B cell (primary cell): ENCODE results near the gene FOXM1. TPM values are rescaled to one million over a fixed set of nuclear protein-coding genes. Genes with fewer than 3 reads are reported as not detected.
A peak's percentile ranks its signal among the peaks of the same experiment; 100 is the strongest.

ENCODE experiments used
- ATAC-seq: fragments of 200-7000 bp; cut with Tn5 transposase; one replicate; pipeline ENCODE4 v1.10.0; 2021; ENCODE audit warnings: low read depth, mild to moderate bottlenecking, moderate number of reproducible peaks, moderate library complexity
- CTCF ChIA-PET: fragments of 350-600 bp; sonication (Branson Sonifier 250); formaldehyde crosslinking; loops from one replicate; lab custom pipeline; 2021; ENCODE audit warnings: antibody characterized with exemption, inconsistent platforms; lab: Charles Lee
- POLR2A ChIA-PET: fragments of 350-600 bp; sonication (Branson Sonifier 250); formaldehyde crosslinking; loops from one replicate; lab custom pipeline; 2021; ENCODE audit warnings: antibody characterized with exemption; lab: Charles Lee
- DNase-seq: peaks from one replicate; pipeline ENCODE4 v3.0.0; 2013
- H2AFZ ChIP-seq: 2 replicates; pipeline ENCODE4 v1.6.1; 2012; ENCODE audit warnings: mild to moderate bottlenecking, low read depth, low read length; ENCODE audit not compliant: insufficient read depth, poor library complexity, severe bottlenecking
- H3K27ac ChIP-seq, 2 donors: 1 replicate in 1 of 2; 2 replicates in 1 of 2; pipeline ENCODE4 v1.5.1; 2012 to 2013; ENCODE audit warnings: low read length in 2 of 2, mild to moderate bottlenecking in 2 of 2, moderate library complexity in 1 of 2
- H3K27me3 ChIP-seq, 4 experiments: fragments of 200-600 bp in 1 of 4; sonication (generic) in 1 of 4; replicated peaks in 1 of 4; 1 replicate in 2 of 4; 2 replicates in 2 of 4; pipeline versions ENCODE4 v1.6.1 to v1.7.0; 2013 to 2016; ENCODE audit warnings: low read length in 3 of 4, mild to moderate bottlenecking in 2 of 4, mixed read lengths in 1 of 4, moderate library complexity in 1 of 4; ENCODE audit not compliant: insufficient read depth in 4 of 4, control insufficient read depth in 3 of 4; ENCODE audit errors: control extremely low read depth in 1 of 4
- H3K36me3 ChIP-seq, 2 experiments: replicated peaks in 1 of 2; 1 replicate in 1 of 2; 2 replicates in 1 of 2; pipeline versions ENCODE4 v1.6.1 to v1.7.1; 2013; ENCODE audit warnings: low read length in 1 of 2; ENCODE audit not compliant: insufficient read depth in 2 of 2, control insufficient read depth in 1 of 2; ENCODE audit errors: control extremely low read depth in 1 of 2, extremely low read depth in 1 of 2
- H3K4me1 ChIP-seq, 2 donors: fragments of 200-600 bp in 1 of 2; sonication (generic) in 1 of 2; 1 replicate in 1 of 2; 2 replicates in 1 of 2; pipeline versions ENCODE4 v1.5.1 to v1.6.1; 2013 to 2017; ENCODE audit warnings: low read length in 2 of 2; ENCODE audit not compliant: control insufficient read depth in 2 of 2, insufficient read depth in 2 of 2
- H3K4me2 ChIP-seq: replicated peaks from 2 replicates; pipeline ENCODE3; 2012; ENCODE audit warnings: mild to moderate bottlenecking, low read depth, low read length; ENCODE audit not compliant: poor library complexity, severe bottlenecking
- H3K4me3 ChIP-seq, 5 experiments: fragments of 200-600 bp in 1 of 5; sonication (generic) in 1 of 5; 1 replicate in 3 of 5; 2 replicates in 2 of 5; pipeline versions ENCODE4 v1.5.1 to v1.7.0; 2011 to 2016; ENCODE audit warnings: low read length in 4 of 5, mild to moderate bottlenecking in 4 of 5, low read depth in 2 of 5, control low read depth in 1 of 5, moderate library complexity in 1 of 5; ENCODE audit not compliant: insufficient read depth in 1 of 5; ENCODE audit errors: control extremely low read depth in 1 of 5, extremely low read depth in 1 of 5
- H3K79me2 ChIP-seq: fragments of 200-600 bp; sonication (generic); one replicate; pipeline ENCODE4 v1.6.0; 2016; ENCODE audit warnings: low read length; ENCODE audit not compliant: control insufficient read depth, insufficient read depth
- H3K9ac ChIP-seq: fragments of 200-600 bp; sonication (generic); 2 replicates; pipeline ENCODE4 v1.6.1; 2017; ENCODE audit warnings: mild to moderate bottlenecking, low read length, moderate library complexity
- H3K9me3 ChIP-seq, 3 donors: one replicate each; pipeline versions ENCODE4 v1.6.1 to v1.7.1; 2013; ENCODE audit warnings: low read length in 2 of 3; ENCODE audit not compliant: control insufficient read depth in 2 of 3, insufficient read depth in 1 of 3; ENCODE audit errors: control extremely low read depth in 1 of 3
- H4K20me1 ChIP-seq: 2 replicates; pipeline ENCODE4 v1.6.0; 2012; ENCODE audit warnings: mild to moderate bottlenecking, low read length; ENCODE audit not compliant: insufficient read depth, control insufficient read depth, poor library complexity, severe bottlenecking
- H3K27ac Mint-ChIP-seq: one replicate; pipeline ENCODE4 v1.8.0; 2021; ENCODE audit warnings: mixed read lengths
- H3K27me3 Mint-ChIP-seq: one replicate; pipeline ENCODE4 v1.8.0; 2021; ENCODE audit warnings: mixed read lengths
- H3K4me1 Mint-ChIP-seq: one replicate; pipeline ENCODE4 v1.8.0; 2021; ENCODE audit warnings: mixed read lengths
- H3K4me3 Mint-ChIP-seq: one replicate; pipeline ENCODE4 v1.8.0; 2021; ENCODE audit warnings: mixed read lengths
- H3K9me3 Mint-ChIP-seq: one replicate; pipeline ENCODE4 v1.8.0; 2022; ENCODE audit warnings: mixed read lengths; ENCODE audit not compliant: insufficient read depth
- EZH2 ChIP-seq: IDR thresholded peaks from 2 replicates; pipeline ENCODE4 v1.6.1; 2012; ENCODE audit warnings: borderline replicate concordance, low read depth, mild to moderate bottlenecking, moderate library complexity, low read length; ENCODE audit not compliant: insufficient read depth, poor library complexity, severe bottlenecking
- WGBS: methylation state at CpG from one replicate; pipeline ENCODE4 v1.1.5; 2013; ENCODE audit warnings: missing lambda C conversion rate; ENCODE audit not compliant: insufficient coverage; 5-methylcytosine and 5-hydroxymethylcytosine counted together
- intact Hi-C: fragments of 100-400 bp; cut with micrococcal nuclease; formaldehyde crosslinking; loops from one replicate; pipeline ENCODE4 v1.10.0; 2022
- polyA plus RNA-seq: library from polyadenylated mRNA; depleted of rRNA; stranded (reverse); fragments of >200 nt; gene quantifications from 2 replicates; pipeline ENCODE4 v1.2.3, GENCODE V29; 2012
- total RNA-seq, 2 donors: library from RNA; stranded (reverse); fragments of 120-200 nt in 1 of 2; gene quantifications; 1 replicate in 1 of 2; 2 replicates in 1 of 2; pipeline versions ENCODE4 v1.2.3 to v1.2.4, GENCODE V29; 2013 to 2022
- TF ChIP-seq, protein P1 (sequence below): fragments of 200-600 bp; IDR thresholded peaks from one replicate; pipeline ENCODE4 v1.8.0; 2022; ENCODE audit warnings: antibody characterized with exemption, mild to moderate bottlenecking

The FOXM1 gene
- total and polyA plus RNA-seq, 2 donors (not counting 1 experiment from before 2014, with no cell fraction given), result 0.67 to 0.84 TPM

DNA sequence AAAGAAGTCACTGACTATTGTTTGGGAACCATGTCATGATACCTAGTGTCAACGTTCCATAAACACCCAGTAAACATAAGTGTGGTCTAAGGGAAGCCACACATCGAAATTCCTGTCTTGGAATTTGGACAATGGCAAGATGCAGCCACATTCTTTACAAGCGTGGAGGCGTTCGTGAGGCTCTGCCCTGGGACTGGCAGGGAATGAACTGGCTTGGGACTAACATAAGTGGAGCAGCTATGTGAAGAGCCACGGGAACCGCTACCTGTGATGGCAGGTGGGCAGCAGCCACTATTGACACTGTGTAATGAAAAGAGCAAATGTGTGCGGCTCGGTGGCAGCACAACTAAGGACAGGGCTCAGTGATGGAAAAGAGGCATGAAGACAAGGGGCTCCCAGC lies 32.2 kb downstream of the FOXM1 start:
- H3K4me2 ChIP-seq, result no peak overlapping the region
- TF ChIP-seq, protein P1, sequence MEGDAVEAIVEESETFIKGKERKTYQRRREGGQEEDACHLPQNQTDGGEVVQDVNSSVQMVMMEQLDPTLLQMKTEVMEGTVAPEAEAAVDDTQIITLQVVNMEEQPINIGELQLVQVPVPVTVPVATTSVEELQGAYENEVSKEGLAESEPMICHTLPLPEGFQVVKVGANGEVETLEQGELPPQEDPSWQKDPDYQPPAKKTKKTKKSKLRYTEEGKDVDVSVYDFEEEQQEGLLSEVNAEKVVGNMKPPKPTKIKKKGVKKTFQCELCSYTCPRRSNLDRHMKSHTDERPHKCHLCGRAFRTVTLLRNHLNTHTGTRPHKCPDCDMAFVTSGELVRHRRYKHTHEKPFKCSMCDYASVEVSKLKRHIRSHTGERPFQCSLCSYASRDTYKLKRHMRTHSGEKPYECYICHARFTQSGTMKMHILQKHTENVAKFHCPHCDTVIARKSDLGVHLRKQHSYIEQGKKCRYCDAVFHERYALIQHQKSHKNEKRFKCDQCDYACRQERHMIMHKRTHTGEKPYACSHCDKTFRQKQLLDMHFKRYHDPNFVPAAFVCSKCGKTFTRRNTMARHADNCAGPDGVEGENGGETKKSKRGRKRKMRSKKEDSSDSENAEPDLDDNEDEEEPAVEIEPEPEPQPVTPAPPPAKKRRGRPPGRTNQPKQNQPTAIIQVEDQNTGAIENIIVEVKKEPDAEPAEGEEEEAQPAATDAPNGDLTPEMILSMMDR, result no peak
- no peak for TF ChIP-seq EZH2
- ChIA-PET POLR2A (no interaction called here), CTCF (interaction anchor here (1.3 to 2.1 kb wide), 5 partner anchors 10 to 431 kb away, joined by 3 to 8 read pairs (median 5); no protein-coding TSS in a partner anchor)
- 94% methylated on average over 7 of the region's 9 CpGs for WGBS
- no peaks in the 10 kb centered on the region for H3K27me3 ChIP-seq
- H3K9ac ChIP-seq, result no peak overlapping the region
- H3K79me2 ChIP-seq, result no peaks in the 10 kb centered on the region
- H3K27ac Mint-ChIP-seq, result peak overlapping the region; percentile 22
- H3K36me3 ChIP-seq, result peaks cover 0 to 23% of the 10 kb centered on the region in 2 experiments
- H3K27ac ChIP-seq, result no peak overlapping the region
- H2AFZ ChIP-seq, result no peak overlapping the region
- no peak for DNase-seq
- no peak overlapping the region for H3K4me3 Mint-ChIP-seq
- H3K27me3 Mint-ChIP-seq, result no peaks in the 10 kb centered on the region
- no peaks in the 10 kb centered on the region for H3K9me3 ChIP-seq
- no peaks in the 10 kb centered on the region for H3K4me1 Mint-ChIP-seq
- intact Hi-C loops, result no loop called here
- no peaks in the 10 kb centered on the region for H3K9me3 Mint-ChIP-seq
- ATAC-seq, result no peak
- no peaks in the 10 kb centered on the region for H3K4me1 ChIP-seq
- no peak overlapping the region for H3K4me3 ChIP-seq
- H4K20me1 ChIP-seq, result no peaks in the 10 kb centered on the region

DNA sequence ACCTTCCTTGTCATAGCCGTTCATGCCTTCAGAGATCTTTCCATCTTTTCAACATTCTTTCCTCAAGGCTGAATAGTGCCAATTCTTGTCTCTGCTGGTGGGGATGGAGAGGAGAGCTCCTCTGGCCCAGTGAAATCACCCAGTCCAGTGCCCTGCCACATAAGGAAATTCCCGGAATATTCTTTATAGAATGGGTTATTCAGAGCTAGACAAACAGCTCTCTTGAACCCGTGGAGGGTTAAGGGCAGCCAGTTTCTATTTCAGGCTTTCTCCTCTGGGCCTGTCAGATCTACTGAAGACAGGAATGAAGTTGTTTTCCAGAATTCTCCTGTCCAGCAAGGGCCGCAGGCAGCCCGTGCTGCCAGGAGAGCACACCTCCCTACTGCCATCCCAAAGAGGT lies 34.0 kb downstream of the FOXM1 start:
- Histone ChIP-seq H3K4me1 (no peaks in the 10 kb centered on the region), H3K27ac (no peak overlapping the region), H3K79me2 (no peaks in the 10 kb centered on the region), H3K27me3 (no peaks in the 10 kb centered on the region), H4K20me1 (no peaks in the 10 kb centered on the region), H3K9ac (no peak overlapping the region), H2AFZ (no peak overlapping the region), H3K9me3 (no peaks in the 10 kb centered on the region), H3K36me3 (peaks cover 0 to 39% of the 10 kb centered on the region in 2 experiments), H3K4me2 (no peak overlapping the region), H3K4me3 (no peak overlapping the region)
- Mint-ChIP-seq H3K27me3 (no peaks in the 10 kb centered on the region), H3K4me3 (no peak overlapping the region), H3K4me1 (no peaks in the 10 kb centered on the region), H3K9me3 (no peaks in the 10 kb centered on the region), H3K27ac (no peak overlapping the region)
- DNase-seq, result no peak
- CTCF ChIA-PET, result interaction anchor here (1.2 kb wide), 1 partner anchor 962 kb away, joined by 3 read pairs; no protein-coding TSS in a partner anchor
- intact Hi-C loops, result no loop called here
- ATAC-seq, result no peak
- TF ChIP-seq, protein P1, result no peak
- TF ChIP-seq EZH2, result no peak
- POLR2A ChIA-PET, result no interaction called here
- WGBS, result 97% methylated on average over 4 of the region's 5 CpGs
